Cardiac muscle cell (in vitro differentiated cells and primary cell): ENCODE results near the gene LIN28A. TPM values are rescaled to one million over a fixed set of nuclear protein-coding genes. Genes with fewer than 3 reads are reported as not detected.

Experiments used
- DNase-seq, 2 donors: peaks; one replicate each; pipeline versions ENCODE4 v3.0.0 to v3.0.0-alpha.2; 2010 to 2017; ENCODE audit warnings: low read depth in 1 of 2, low spot score in 1 of 2
- H3K27ac ChIP-seq: fragments of 200-600 bp; sonication (generic); 2 replicates; pipeline ENCODE4 v1.5.1; 2016
- H3K27me3 ChIP-seq: fragments of 200-600 bp; sonication (generic); 2 replicates; pipeline ENCODE4 v1.6.0; 2016; ENCODE audit warnings: control low read depth
- H3K36me3 ChIP-seq: fragments of 200-600 bp; sonication (generic); 2 replicates; pipeline ENCODE4 v1.5.1; 2016; ENCODE audit warnings: control low read depth
- H3K4me1 ChIP-seq: fragments of 200-600 bp; sonication (generic); 2 replicates; pipeline ENCODE4 v1.8.1; 2017; ENCODE audit warnings: low read depth, mild to moderate bottlenecking, mixed run types
- H3K4me3 ChIP-seq: fragments of 200-600 bp; sonication (generic); 2 replicates; pipeline ENCODE4 v1.5.1; 2016; ENCODE audit warnings: mild to moderate bottlenecking
- H3K9me3 ChIP-seq: fragments of 200-600 bp; sonication (generic); 2 replicates; pipeline ENCODE4 v1.5.1; 2017; ENCODE audit warnings: low read depth, mild to moderate bottlenecking, control low read depth
- CTCF ChIP-seq: IDR thresholded peaks from 2 replicates; pipeline ENCODE4 v1.5.1; 2012; ENCODE audit warnings: low read depth, mild to moderate bottlenecking, low read length
- polyA plus RNA-seq: library from polyadenylated mRNA; unstranded; fragments of >200 nt; fragmentation: Nextera tagmentation; extraction: Ambion mirVana; gene quantifications from 2 replicates; pipeline ENCODE4 v1.2.1, GENCODE V29; 2016
- total RNA-seq: library from RNA; depleted of rRNA; stranded (reverse); fragments of >200 nt; gene quantifications from 2 replicates; pipeline ENCODE4 v1.2.3, GENCODE V29; 2016

The LIN28A gene
- total and polyA plus RNA-seq, 2 experiments from 2014 or later = 3.4 to 16.6 TPM

- peak; percentile 96 to 97 for DNase-seq
- Histone ChIP-seq H3K36me3 (peaks cover 29% of the 10 kb centered on the region), H3K27me3 (no peaks in the 10 kb centered on the region), H3K4me1 (peaks cover 6% of the 10 kb centered on the region), H3K27ac (peak overlapping the region; percentile 97), H3K9me3 (no peaks in the 10 kb centered on the region), H3K4me3 (peak overlapping the region; percentile 97)
- TF ChIP-seq CTCF = no peak
These were observed 62.6 kb downstream of the LIN28A start for GRCh38 chr1:26472901-26473845.

GRCh38 chr1:26474818-26475217 lies 64.2 kb downstream of the LIN28A start:
- no peaks in the 10 kb centered on the region for H3K9me3 ChIP-seq
- peaks cover 6% of the 10 kb centered on the region for H3K4me1 ChIP-seq
- H3K36me3 ChIP-seq = peaks cover 39% of the 10 kb centered on the region
- H3K27me3 ChIP-seq = no peaks in the 10 kb centered on the region
- H3K27ac ChIP-seq = no peak overlapping the region
- no peak for TF ChIP-seq CTCF
- DNase-seq = no peak
- H3K4me3 ChIP-seq = no peak overlapping the region

GRCh38 chr1:26475989-26476388 lies 65.4 kb downstream of the LIN28A start:
- Histone ChIP-seq H3K4me1 (peaks cover 6% of the 10 kb centered on the region), H3K9me3 (no peaks in the 10 kb centered on the region), H3K36me3 (peaks cover 39% of the 10 kb centered on the region), H3K27me3 (no peaks in the 10 kb centered on the region), H3K27ac (peak overlapping the region; percentile 5), H3K4me3 (no peak overlapping the region)
- no peak for DNase-seq
- no peak for TF ChIP-seq CTCF

- no peak for DNase-seq
These were observed 66.3 kb downstream of the LIN28A start for GRCh38 chr1:26476958-26477357.

GRCh38 chr1:26477446-26478152 lies 67.0 kb downstream of the LIN28A start:
- no peaks in the 10 kb centered on the region for H3K27me3 ChIP-seq
- H3K4me3 ChIP-seq = no peak overlapping the region
- H3K36me3 ChIP-seq = peaks cover 39% of the 10 kb centered on the region
- no peak for DNase-seq
- H3K27ac ChIP-seq = peak overlapping the region; percentile 35
- no peaks in the 10 kb centered on the region for H3K9me3 ChIP-seq
- peaks cover 6% of the 10 kb centered on the region for H3K4me1 ChIP-seq
- TF ChIP-seq CTCF = no peak

More at GRCh38 chr1:26476958-26477357, 66.3 kb downstream of the LIN28A start:
- H3K36me3 ChIP-seq = peaks cover 39% of the 10 kb centered on the region
- H3K9me3 ChIP-seq = no peaks in the 10 kb centered on the region
- TF ChIP-seq CTCF = no peak
- peak overlapping the region; percentile 5 for H3K27ac ChIP-seq
- peaks cover 6% of the 10 kb centered on the region for H3K4me1 ChIP-seq
- no peaks in the 10 kb centered on the region for H3K27me3 ChIP-seq
- no peak overlapping the region for H3K4me3 ChIP-seq
